WERI-Rb-1 (cell line): ENCODE data around the gene C21orf58.

Experiments
- DNase-seq: peaks from one replicate; pipeline ENCODE4 v3.0.0-alpha.2; 2020
- H3K27ac ChIP-seq: fragments of 250-450 bp; sonication (Bioruptor Pico); 2 replicates; pipeline ENCODE4 v1.5.1; 2020; ENCODE audit warnings: mild to moderate bottlenecking, moderate library complexity
- H3K27me3 ChIP-seq: fragments of 250-450 bp; sonication (Bioruptor Pico); 2 replicates; pipeline ENCODE4 v1.5.1; 2021; ENCODE audit warnings: mild to moderate bottlenecking, low read depth, moderate library complexity; ENCODE audit not compliant: insufficient read depth, severe bottlenecking
- H3K36me3 ChIP-seq: fragments of 250-450 bp; sonication (Bioruptor Pico); 2 replicates; pipeline ENCODE4 v1.5.1; 2020; ENCODE audit warnings: mild to moderate bottlenecking, moderate library complexity
- H3K4me3 ChIP-seq: 2 replicates; pipeline ENCODE4 v1.5.1; 2011; ENCODE audit warnings: low read depth, mild to moderate bottlenecking, control low read depth, low read length
- H3K9me3 ChIP-seq: fragments of 250-450 bp; sonication (Bioruptor Pico); 2 replicates; pipeline ENCODE4 v1.5.1; 2021; ENCODE audit warnings: mild to moderate bottlenecking, moderate library complexity; ENCODE audit not compliant: severe bottlenecking
- CTCF ChIP-seq: IDR thresholded peaks from 2 replicates; pipeline ENCODE4 v1.5.1; 2011; ENCODE audit warnings: low read depth, mild to moderate bottlenecking, control low read depth, inconsistent platforms, low read length

The C21orf58 gene

DNA sequence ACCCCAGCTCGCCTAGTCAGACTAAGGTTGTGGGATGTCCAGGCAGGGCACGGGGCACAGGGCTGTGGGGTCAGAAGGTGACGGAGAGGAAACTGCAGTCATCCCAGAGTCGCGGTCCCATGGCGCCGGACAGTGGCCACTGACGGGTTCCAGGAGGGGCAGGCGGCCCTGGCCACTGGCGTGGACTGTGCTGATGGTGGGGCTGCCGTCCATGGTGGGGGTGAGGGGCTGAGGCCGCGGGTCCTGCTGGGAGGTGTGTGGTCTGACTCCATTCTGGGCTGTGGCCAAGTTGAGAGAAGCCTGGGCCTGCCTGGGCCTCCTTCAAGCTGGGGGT lies 32.3 kb upstream of the C21orf58 start:
- Histone ChIP-seq H3K9me3 (no peaks in the 10 kb centered on the region), H3K4me3 (no peak overlapping the region), H3K27me3 (no peaks in the 10 kb centered on the region), H3K27ac (no peak overlapping the region), H3K36me3 (peaks cover 94% of the 10 kb centered on the region)
- no peak for DNase-seq
- TF ChIP-seq CTCF, result no peak

DNA sequence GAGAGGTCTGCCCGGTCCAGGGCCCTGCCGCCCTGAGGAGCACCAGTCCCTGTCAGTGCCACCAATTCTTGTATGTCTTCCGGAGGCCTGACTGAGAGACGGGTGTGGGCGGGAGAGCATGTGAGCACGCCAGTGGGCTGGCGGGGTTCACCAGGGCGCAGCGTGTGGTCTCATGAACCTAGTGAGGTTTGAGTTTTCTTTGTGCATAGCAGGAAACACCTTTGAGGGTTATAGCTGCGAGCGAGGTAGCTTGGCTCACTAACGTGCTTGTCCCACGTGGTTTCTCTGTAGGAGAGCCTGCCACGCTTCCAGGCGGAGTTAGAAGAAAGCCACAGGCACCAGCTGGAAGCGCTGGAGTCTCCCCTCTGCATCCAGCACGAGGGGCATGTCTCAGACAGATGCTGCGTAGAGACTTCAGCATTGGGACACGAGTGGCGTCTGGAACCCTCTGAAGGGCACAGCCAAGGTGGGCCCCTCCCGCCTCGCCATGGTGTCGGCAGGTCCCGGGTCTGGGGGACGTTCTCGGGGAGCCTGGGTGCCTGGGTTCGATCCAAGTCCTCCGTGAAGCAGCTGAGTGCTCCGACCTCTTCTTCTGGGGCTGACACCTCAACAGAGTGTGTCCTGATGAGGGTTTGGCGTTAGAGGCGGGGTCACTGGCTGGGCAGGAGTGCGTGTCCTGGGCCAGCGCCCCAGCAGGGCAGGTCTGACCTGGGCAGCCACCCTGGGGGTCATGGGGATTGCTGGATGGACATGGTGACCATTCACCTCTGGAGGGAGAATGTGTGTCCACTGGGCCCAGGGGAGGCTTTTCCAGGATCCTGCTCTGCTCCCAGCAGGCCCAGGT lies 31.7 kb upstream of the C21orf58 start:
- H3K27me3 ChIP-seq, result no peaks in the 10 kb centered on the region
- no peak for TF ChIP-seq CTCF
- no peak overlapping the region for H3K27ac ChIP-seq
- no peak for DNase-seq
- peaks cover 94% of the 10 kb centered on the region for H3K36me3 ChIP-seq
- H3K4me3 ChIP-seq, result no peak overlapping the region
- no peaks in the 10 kb centered on the region for H3K9me3 ChIP-seq

DNA sequence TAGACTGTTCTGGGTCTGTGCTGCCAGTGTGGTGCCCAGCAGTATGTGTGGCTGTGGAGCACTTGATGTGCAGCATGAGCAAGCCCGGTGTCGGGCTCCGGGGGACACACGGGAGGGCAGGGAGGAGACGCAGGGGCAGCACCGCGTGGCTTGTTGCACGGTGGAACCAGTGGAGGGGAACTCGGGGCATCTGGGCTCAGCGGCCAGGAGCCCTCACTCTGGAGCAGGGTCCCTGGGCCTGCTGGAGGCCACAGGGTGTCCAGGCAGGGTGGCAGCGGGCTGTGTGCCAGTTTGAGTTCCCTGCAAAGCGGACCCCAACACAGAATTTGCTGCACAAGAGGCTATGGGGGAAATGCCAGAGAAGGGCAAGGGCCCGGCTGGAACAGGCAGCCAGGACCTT lies 30.8 kb upstream of the C21orf58 start:
- no peak for TF ChIP-seq CTCF
- H3K27me3 ChIP-seq, result no peaks in the 10 kb centered on the region
- H3K4me3 ChIP-seq, result no peak overlapping the region
- H3K27ac ChIP-seq, result no peak overlapping the region
- peaks cover 98% of the 10 kb centered on the region for H3K36me3 ChIP-seq
- H3K9me3 ChIP-seq, result no peaks in the 10 kb centered on the region
- no peak for DNase-seq

GRCh38 chr21:46354046-46354445 lies 30.4 kb upstream of the C21orf58 start:
- H3K4me3 ChIP-seq, result no peak overlapping the region
- no peak for TF ChIP-seq CTCF

DNA sequence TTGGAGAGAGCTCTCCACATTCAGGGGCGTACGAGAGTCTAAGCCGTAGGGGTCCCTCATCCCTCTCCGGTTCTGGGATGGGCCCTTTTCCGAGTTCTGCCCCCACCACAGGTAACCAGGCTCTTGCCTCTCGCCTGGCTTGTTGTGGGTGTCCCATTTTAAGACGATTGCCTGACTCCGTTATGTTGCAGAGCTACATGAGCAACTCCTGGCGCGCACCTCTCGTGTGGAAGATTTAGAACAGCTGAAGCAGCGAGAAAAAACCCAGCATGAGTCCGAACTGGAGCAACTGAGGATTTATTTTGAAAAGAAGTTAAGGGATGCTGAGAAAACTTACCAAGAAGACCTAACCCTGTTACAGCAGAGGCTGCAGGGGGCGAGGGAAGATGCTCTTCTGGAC lies 29.2 kb upstream of the C21orf58 start:
- H3K36me3 ChIP-seq, result peaks cover 100% of the 10 kb centered on the region
- no peak for TF ChIP-seq CTCF
- no peak overlapping the region for H3K4me3 ChIP-seq
- H3K9me3 ChIP-seq, result no peaks in the 10 kb centered on the region
- no peak overlapping the region for H3K27ac ChIP-seq
- no peak for DNase-seq
- H3K27me3 ChIP-seq, result no peaks in the 10 kb centered on the region

More at GRCh38 chr21:46354046-46354445, 30.4 kb upstream of the C21orf58 start:
- no peaks in the 10 kb centered on the region for H3K9me3 ChIP-seq
- no peaks in the 10 kb centered on the region for H3K27me3 ChIP-seq
- no peak for DNase-seq
- peaks cover 100% of the 10 kb centered on the region for H3K36me3 ChIP-seq
- no peak overlapping the region for H3K27ac ChIP-seq

- H3K27ac ChIP-seq, result no peak overlapping the region
- no peak overlapping the region for H3K4me3 ChIP-seq
- peaks cover 100% of the 10 kb centered on the region for H3K36me3 ChIP-seq
- no peaks in the 10 kb centered on the region for H3K27me3 ChIP-seq
- no peak for TF ChIP-seq CTCF
- DNase-seq, result no peak
- no peaks in the 10 kb centered on the region for H3K9me3 ChIP-seq
Observed at GRCh38 chr21:46352164-46352515, 28.5 kb upstream of the C21orf58 start.
